GM18499 (cell line): Measurements from ENCODE around the gene HSD17B4.
A peak's percentile ranks its signal among the peaks of the same experiment; 100 is the strongest.
"Not testable (repeated sequence)": the region's sequence is repeated elsewhere in the genome, so short reads cannot be mapped to it uniquely, and the experiment has no call there.

ENCODE experiments used
- ATAC-seq: cut with Tn5 transposase; IDR thresholded peaks from one replicate; pipeline ENCODE4 v1.9.1; 2021; ENCODE audit warnings: moderate number of reproducible peaks; ENCODE audit not compliant: insufficient read depth, unreplicated experiment

HSD17B4 gene

DNA sequence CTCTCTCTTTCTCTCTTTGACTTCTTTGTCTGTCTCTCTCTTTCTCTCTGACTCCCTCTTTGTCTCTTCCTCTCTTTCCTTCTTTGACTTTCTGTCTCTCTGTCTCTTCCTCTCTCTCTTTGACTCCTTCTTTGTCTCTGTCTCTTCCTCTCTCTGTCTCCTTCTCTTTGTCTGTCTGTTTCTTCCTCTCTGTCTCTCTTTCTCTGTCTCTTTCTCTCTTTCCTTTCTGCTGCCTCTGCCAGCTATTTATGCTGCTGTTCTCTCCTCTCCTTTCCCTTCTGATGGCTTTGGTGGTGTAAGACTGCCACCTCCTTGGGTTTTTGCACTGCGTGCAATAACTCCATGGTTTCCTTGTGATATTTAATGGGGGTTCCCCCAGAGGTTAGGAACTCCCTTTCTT, 24.1 kb upstream of the HSD17B4 start:
- not testable (repeated sequence) for ATAC-seq

DNA sequence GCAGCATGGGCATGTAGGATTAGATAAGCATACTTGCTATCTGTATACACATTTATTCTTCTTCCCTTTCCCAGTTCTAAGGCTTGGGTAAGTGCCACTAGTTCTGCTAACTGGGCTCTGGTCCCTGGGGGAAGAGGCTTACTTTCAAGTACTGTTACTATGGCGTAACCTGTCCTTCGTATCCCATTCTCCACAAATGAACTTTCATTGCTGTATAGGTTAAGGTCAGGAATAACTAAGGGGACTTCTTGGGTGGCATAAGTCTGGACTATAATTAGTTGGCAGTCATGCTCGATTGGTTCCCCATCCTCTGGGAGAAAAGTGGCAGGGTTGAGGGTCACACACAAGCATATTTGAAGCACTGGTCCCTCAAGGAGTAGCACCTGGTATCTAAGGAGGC, 23.7 kb upstream of the HSD17B4 start:
- ATAC-seq = not testable (repeated sequence)

DNA sequence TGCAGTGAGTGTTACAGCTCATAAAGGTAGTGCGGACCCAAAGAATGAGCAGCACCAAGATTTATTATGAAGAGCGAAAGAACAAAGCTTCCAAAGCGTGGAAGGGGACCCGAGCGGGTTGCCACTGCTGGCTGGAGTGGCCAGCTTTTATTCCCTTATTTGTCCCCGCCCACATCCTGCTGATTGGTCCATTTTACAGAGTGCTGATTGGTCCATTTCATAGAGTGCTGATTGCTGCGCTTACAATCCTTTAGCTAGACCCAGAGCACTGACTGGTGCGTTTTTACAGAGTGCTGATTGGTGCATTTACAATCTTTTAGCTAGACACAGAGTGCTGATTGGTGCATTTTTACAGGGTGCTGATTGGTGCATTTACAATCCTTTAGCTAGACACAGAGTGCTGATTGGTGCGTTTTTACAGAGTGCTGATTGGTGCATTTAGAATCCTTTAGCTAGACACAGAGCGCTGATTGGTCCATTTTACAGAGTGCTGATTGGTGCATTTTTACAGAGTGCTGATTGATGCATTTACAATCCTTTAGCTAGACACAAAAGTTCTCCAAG, 19.5 kb upstream of the HSD17B4 start:
- not testable (repeated sequence) for ATAC-seq

DNA sequence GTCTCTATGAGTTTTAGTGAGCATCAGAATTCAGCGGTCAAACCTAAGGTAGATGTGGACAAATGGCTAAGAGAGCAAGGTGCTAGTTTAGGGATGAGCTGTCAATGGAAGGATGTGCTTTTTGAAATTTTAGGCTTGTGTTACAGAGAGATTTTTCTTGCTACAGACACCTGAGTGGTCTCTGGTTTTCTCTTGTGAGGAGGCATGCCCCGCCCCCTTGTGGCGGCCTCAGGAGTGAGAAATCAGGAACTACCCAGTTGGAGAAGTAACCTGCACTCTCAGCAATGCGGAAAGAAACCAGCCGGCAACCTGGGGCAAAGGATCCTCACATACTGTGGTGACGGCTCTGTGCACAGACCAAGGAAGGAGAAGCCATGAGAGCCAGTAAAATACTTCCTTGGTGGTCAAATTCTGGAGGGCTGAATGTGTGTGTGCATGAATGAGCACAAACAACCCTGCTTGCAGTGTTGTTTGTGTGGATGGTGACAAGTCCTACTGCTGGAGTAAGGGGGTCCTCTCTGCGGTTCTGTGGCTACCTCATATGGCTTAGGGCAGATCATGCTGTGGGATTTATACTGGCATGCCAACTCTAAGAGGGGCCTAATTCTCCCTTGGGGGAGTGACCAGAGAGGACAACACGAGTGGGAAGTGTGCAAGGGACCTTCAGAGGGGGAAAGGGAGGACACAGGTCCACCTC, 16.7 kb upstream of the HSD17B4 start:
- no peak for ATAC-seq

DNA sequence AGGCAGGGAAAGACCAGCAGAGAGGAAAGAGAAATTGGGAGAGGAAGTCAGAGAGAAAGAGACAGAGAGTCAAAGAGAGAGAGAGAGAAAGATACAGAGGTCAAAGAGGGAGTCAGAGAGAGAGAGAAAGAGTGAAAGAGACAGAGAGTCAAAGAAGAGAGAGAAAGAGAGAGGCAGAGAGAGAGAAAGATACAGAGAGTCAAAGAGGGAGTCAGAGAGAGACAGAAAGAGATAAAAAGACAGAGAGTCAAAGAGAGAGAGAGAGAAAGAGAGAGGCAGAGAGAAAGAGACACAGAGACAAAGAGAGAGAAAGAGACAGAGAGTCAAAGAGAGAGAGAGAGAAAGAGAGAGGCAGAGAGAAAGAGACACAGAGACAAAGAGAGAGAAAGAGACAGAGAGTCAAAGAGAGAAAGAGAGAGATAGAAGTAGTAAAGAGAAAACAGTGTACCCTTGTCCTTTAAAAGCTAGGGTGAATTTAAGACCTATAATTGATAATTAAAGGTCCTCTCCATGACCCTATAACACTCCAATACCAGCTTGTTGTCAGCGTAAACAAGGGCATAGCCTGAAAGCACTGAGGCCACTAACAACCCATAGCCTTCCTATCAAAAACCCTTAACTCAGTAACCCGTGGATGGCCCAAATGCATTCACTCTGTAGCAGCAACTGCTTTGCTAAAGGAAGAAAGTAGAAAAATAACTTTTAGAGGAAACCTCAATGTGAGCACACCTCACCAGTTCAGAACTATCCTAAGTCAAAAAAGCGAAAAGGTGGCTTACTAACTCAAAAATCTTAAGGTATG, 14.3 kb upstream of the HSD17B4 start:
- not testable (repeated sequence) for ATAC-seq

DNA sequence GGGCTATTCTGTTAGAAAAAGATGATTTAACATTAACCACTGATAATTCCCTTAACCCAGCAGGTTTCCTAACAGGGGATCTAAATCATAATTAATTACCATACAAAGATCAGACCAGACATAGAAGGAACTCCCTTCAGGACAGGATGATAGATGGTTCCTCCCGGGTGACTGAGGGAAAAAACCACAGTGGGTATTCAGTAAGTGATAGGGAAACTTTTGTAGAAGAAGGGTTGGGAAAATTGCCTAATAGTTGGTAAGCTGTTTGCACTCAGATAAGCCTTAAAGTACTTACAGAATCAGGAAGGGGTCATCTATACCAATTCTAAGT, 13.7 kb upstream of the HSD17B4 start:
- ATAC-seq = not testable (repeated sequence)

DNA sequence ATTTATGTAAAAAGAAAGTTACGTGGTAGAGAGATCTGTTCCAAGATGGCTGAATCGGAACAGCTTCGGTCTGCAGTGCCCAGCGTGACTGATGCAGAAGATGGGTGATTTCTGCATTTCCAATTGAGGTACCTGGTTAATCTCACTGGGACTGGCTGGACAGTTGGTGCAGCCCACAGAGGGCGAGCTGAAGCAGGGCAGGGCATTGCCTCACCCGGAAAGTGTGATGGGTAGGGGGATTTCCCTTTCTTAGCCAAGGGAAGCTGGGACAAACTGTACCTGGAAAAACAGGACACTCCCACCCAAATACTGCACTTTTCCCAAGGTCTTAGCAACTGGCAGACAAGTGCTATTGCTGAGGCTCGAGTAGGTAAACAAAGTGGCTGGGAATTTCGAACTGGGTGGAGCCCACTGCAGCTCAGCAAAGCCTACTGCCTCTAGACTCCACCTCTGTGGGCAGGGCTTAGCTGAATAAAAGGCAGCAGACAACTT, 13.1 kb upstream of the HSD17B4 start:
- ATAC-seq = no peak

DNA sequence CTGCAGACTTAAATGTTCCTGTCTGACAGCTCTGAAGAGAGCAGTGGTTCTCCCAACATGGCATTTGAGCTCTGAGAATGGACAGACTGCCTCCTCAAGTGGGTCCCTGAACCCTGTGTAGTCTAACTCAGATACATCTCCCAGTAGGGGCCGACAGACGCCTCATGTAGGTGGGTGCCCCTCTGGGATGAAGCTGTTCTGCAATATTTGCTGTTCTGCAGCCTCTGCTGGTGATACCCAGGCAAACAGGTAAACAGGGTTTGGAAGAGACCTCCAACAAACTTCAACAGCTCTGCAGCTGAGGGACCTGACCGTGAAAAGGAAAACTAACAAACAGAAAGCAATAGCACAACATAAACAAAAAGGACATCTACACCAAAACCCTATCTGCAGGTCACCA, 12.7 kb upstream of the HSD17B4 start:
- not testable (repeated sequence) for ATAC-seq

DNA sequence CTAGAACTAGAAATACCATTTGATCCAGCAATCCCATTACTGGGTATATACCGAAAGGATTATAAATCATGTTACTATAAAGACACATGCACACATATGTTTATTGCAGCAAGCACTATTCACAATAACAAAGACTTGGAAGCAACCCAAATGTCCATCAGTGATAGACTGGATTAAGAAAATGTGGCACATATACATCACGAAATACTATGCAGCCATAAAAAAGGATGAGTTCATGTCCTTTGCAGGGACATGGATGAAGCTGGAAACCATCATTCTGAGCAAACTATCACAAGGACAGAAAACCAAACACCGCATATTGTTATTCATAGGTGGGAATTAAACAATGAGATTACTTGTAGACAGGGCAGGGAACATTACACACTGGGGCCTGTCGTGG, 7.7 kb upstream of the HSD17B4 start:
- not testable (repeated sequence) for ATAC-seq

DNA sequence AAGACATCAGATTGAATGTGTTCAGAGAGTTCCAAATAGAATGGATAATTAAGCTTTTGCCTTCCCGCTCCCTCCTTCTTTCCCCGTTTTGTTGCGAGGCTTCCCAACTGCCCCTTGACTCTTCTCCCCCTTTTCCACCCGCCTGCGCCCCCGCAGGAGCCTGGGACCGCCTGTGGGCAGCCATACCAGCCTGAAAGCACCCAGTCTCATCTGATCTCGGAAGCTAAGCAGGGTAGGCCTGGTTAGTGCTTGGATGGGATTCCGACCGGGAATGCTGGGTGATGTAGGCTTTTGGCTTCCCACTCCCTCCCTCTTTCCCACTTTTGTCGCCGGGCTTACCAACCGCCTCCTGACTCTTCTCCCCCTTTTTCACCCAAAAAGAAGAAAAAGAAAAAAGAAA, 6.8 kb upstream of the HSD17B4 start:
- ATAC-seq = no peak

DNA sequence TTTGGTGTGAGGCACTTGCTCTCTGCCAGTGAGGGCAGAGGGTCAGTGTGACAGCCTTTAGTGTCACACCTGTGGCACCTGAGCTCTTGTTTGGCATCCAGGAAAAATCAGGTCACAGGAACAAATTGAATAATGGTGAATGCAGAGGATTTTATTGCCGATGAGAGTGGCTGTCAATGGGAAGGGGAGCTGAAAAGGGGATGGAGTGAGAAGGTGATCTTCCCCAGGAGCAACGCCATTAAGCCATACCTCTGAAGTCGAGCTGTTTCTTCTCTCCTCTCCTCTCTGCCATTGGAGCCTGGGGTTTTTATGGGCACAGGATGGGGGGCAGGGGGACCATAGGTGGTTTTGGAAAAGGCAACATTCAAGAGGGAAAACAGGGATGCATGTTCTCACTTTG, 2.4 kb upstream of the HSD17B4 start:
- no peak for ATAC-seq

DNA sequence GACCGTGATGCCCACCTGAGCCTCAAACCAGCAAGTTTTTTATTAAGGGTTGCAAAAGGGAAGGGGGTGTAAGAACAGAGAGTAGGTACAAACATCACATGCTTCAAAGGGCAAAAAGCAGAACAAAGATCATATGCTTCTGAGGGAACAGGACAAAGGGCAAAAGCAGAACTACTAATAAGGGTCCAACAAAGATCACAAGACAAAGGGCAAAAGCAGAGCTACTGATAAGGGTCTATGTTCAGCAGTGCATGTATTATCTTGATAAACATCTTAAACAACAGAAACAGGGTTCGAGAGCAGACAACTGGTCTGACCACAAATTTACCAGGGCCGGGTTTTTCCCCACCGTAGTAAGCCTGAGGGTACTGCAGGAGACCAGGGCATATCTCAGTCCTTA, 1.7 kb upstream of the HSD17B4 start:
- ATAC-seq = not testable (repeated sequence)

DNA sequence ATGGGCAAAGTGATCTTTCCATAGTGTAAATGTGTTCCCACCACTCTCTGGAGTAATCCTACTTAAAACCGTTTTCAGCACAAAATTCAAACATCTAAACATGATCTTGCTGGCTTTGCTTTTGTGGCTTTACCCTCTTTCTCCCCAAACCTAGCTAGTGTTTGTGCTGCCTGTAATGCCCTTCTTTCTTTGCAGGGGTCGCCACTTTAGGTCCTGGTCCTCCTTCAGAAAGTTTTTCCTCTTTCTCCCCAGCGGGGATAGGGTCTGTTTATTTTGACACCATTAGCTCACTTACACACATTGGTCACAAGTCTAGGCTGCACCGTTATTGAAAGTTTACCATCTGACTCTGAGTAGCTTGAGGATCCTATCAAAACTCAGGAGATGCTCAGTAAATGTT, 736 bp upstream of the HSD17B4 start:
- ATAC-seq = no peak

DNA sequence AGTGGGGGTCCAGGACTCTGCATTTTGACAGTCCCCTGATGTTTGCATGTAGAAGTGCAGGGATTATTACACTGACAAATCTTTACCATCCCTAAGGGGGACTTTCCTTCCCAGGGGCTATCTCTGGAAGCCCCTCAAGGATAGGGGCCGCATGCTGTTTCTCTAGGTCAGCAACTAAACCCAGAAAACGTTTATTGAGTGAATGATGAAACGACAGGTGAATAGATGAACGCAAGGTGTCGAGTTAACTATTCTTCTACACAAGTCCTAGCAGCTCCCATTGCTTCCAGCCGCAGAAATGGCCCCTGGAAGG, 281 bp upstream of the HSD17B4 start:
- ATAC-seq = no peak

DNA sequence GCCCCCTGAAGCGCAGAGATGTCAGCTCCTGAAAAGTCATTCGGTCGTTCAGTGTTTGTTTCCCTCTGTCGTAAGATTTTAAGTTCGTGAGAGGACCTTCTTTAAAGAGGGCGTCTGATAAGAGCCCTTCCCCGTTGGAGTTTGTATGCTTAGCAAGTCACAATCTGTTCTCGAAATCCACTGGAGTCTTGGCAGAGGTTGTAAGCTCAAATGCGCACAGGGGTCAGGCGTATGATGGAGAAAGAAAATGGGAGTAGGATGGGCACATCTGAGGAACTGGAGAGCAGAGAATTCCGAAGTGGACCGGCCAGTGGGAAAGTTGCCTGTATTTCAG, 710 bp downstream of the HSD17B4 start:
- peak; percentile 3 for ATAC-seq

DNA sequence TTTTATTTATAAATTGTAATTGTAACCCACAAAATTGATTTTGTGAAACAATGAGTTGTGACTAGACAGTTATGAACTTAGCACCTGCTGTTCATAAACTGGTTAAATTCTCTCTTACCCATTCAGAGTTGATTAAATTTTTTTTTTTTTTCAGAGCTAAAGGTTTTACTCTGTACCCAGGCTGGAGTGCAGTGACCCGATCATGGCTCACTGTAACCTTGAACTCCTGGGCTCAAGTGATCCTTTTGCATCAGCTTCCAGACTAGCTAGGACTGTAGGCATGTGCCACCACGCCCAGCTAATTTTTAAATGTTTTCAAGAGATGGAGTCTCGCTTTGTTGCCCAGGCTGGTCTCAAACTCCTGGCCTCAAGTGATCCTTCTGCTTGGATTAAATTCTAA, 1.9 kb downstream of the HSD17B4 start:
- no peak for ATAC-seq

DNA sequence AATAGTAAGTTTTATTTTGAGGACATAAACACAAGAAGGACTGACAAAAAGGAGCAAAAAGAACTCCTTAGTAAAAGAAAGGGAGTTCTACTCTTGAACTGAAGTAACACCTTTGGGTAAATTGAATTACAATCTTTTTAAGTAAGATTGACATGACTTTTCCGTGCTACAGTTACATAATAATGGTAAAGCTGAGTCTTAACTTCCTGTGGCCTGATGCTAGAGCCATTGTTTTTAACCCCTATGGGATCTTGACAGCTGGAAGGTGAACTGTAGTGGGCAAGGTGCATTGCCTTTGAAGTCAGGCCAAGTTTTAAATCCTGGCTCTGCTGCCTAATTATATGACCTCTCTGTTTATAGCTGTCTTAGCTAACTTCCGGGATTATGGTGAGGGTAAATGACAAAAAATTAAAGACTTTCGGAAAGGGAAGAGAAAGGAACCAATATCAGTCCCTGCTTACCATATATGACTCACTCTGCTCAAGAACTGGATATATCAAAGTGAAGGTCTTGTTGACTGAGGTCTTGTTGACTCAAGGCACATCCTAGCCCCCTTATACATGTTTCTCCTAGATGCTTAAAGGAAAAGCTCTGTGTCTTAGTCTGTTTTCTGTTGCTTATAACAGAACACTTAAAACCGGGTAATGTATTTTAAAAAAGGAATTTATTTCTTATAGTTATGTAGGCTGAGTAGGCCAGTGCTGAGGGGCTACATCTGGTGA, 6.8 kb downstream of the HSD17B4 start:
- no peak for ATAC-seq

DNA sequence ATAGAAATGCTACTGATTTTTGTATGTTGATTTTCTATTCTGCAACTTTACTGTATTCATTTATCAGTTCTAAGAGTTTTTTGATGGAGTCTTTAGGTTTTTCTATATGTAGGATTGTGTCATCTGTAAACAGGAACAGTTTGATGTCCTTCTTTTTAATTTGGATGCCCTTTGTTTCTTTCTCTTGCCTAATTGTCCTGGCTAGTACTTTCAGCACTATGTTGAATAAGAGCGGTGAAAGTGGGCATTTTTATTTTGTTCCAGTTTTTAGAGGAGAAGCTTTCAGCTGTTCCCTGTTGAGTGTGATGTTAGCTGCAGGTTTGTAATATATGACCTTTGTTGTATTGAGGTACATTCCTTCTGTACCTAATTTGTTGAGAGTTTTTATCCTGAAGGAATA, 13.3 kb downstream of the HSD17B4 start:
- ATAC-seq = no peak

DNA sequence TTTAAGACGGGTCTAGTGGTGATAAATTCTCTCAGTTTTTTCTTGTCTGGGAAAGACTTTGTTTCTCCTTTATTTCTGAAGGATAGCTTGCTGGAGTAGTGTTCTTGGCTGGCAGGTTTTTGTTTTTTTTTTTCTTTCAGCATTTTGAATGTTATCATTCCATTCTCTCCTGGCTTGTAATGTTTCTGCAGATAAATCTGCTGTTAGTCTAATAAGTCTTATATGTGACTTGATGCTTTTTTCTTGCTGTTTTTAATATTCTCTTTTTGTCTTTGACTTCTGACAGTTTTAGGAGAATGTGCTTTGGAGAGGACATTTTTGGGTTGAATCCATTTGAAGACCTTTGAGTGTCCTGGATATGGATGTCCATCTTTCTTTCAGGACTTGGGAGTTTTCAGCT, 16.0 kb downstream of the HSD17B4 start:
- ATAC-seq = no peak

DNA sequence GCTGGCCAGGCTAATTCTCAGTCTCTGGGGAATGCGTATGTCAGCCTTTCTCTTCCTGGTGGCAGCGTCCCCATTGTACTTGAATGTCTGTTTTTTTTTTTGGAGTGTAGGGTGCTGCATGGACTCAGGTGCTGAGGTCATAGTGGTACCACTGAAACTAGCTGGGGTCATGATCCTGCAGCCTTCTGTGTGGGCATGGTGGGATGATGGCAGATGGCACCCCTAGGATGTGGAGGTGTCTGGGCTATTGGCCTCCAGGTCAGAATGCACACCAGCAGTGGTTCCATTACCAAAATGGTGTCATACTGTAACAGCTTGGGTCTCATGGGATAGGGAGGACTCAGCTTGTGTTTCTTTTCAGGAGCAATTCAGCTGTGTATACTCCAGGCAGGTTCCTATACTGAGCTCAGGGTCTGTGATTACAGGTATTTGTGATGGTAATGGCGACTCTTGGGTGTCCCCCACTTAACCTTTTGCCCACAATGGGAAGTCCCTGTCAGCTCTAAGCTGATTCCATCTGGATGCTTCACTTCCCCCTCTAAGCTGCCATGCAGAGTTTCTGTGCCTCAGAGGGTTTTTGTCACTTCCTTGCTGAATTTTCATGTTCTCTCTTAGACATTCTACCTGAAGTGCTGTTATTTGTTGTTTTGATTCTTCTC, 17.9 kb downstream of the HSD17B4 start:
- ATAC-seq = peak; percentile 52
